OCI-LY1 (cell line): Measurements from ENCODE around the gene NISCH.

Experiments used
- H2AFZ ChIP-seq: fragments of 200-600 bp; sonication (generic), shearing (Covaris generic); 2 replicates; pipeline ENCODE4 v1.6.0; 2014; ENCODE audit warnings: antibody characterized with exemption, mild to moderate bottlenecking, low read length
- H3F3A ChIP-seq: fragments of 200-600 bp; sonication (generic), shearing (Covaris generic); 2 replicates; pipeline ENCODE4 v1.6.0; 2014; ENCODE audit warnings: mild to moderate bottlenecking, antibody characterized with exemption, low read length, moderate library complexity; ENCODE audit not compliant: insufficient read depth
- H3K27ac ChIP-seq: fragments of 200-600 bp; sonication (generic); 2 replicates; pipeline ENCODE4 v1.5.1; 2014; ENCODE audit warnings: low read length, mixed run types, mild to moderate bottlenecking, low read depth; ENCODE audit not compliant: poor library complexity, severe bottlenecking
- H3K27me3 ChIP-seq: fragments of 200-600 bp; sonication (generic); 2 replicates; pipeline ENCODE4 v1.6.0; 2014; ENCODE audit warnings: antibody characterized with exemption, mild to moderate bottlenecking, low read length, moderate library complexity; ENCODE audit not compliant: insufficient read depth
- H3K36me3 ChIP-seq: fragments of 200-600 bp; sonication (generic); 2 replicates; pipeline ENCODE4 v1.6.1; 2014; ENCODE audit warnings: mild to moderate bottlenecking, antibody characterized with exemption, low read length, moderate library complexity, mixed read lengths; ENCODE audit not compliant: insufficient read depth
- H3K4me1 ChIP-seq: fragments of 200-600 bp; sonication (generic); 2 replicates; pipeline ENCODE4 v1.5.1; 2014; ENCODE audit warnings: mild to moderate bottlenecking, low read length, moderate library complexity; ENCODE audit not compliant: insufficient read depth, severe bottlenecking
- H3K4me2 ChIP-seq: fragments of 200-600 bp; sonication (generic), shearing (Covaris generic); 2 replicates; pipeline ENCODE4 v1.6.1; 2014; ENCODE audit warnings: low read length
- H3K4me3 ChIP-seq: fragments of 200-600 bp; sonication (generic); 2 replicates; pipeline ENCODE4 v1.5.1; 2014; ENCODE audit warnings: low read length, low read depth, mild to moderate bottlenecking, mixed read lengths; ENCODE audit not compliant: poor library complexity, severe bottlenecking
- H3K79me2 ChIP-seq: fragments of 200-600 bp; shearing (Covaris generic); 2 replicates; pipeline ENCODE4 v1.6.1; 2016; ENCODE audit warnings: mixed run types, low read length, mixed read lengths; ENCODE audit not compliant: insufficient read depth
- H3K9ac ChIP-seq: fragments of 200-600 bp; sonication (generic), shearing (Covaris generic); 2 replicates; pipeline ENCODE4 v1.6.1; 2014; ENCODE audit warnings: mild to moderate bottlenecking, low read length, mixed read lengths
- H3K9me2 ChIP-seq: fragments of 200-600 bp; sonication (generic), shearing (Covaris generic); 2 replicates; pipeline ENCODE4 v1.6.1; 2014; ENCODE audit warnings: low read depth, mild to moderate bottlenecking, low read length, mixed read lengths
- H3K9me3 ChIP-seq: fragments of 200-600 bp; shearing (Covaris generic); 2 replicates; pipeline ENCODE4 v1.6.1; 2014; ENCODE audit warnings: low read length, mixed read lengths
- H4K20me1 ChIP-seq: fragments of 200-600 bp; sonication (generic), shearing (Covaris generic); 2 replicates; pipeline ENCODE4 v1.6.0; 2016; ENCODE audit warnings: mild to moderate bottlenecking, low read length; ENCODE audit not compliant: insufficient read depth
- EZH2 ChIP-seq: fragments of 200-600 bp; sonication (generic), shearing (Covaris generic); IDR thresholded peaks from 2 replicates; pipeline ENCODE4 v1.8.0; 2017; ENCODE audit warnings: borderline replicate concordance, mixed run types, mild to moderate bottlenecking, antibody characterized with exemption, low read length, moderate library complexity, mixed read lengths
- TF ChIP-seq, protein P1 (sequence below): fragments of 200-600 bp; sonication (generic), shearing (Covaris generic); IDR thresholded peaks from 2 replicates; pipeline ENCODE4 v1.5.1; 2017; ENCODE audit warnings: mild to moderate bottlenecking, antibody characterized with exemption, low read length, moderate library complexity, mixed read lengths

The NISCH gene

DNA sequence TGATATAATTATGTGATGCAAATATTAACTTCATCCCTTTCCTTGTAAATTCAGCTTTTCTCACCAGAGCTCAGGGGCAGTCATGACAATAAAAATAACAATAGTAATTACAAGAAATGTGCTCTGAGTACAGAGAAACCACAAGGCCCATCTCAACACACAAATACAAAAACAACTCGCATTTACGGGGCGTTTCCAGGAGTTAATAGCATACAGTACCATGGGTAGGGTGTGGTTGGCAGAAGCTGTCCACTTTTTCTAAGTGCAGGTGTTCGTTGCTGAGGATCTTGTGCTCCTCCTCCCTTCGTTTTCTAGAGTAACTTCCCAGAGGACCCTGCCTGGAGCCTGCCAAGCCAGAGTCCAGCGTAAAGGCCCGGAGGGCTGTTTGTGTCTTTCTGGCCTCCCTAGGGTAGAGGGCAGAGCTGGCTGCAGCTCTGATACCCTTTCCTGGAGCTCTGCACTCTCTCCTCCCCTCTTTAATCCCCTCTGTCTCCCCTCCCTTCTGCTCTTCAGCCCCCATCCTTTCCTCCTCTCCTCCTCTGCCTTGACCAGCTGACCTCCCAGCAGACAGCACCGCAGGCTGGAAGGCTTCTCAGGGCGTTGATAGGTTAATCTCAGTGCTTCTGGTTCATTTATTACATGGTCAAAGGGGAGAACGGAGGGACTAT, 21.9 kb upstream of the NISCH start:
- Histone ChIP-seq H3K27me3 (no peaks in the 10 kb centered on the region), H3K4me2 (no peak overlapping the region), H3K4me3 (no peak overlapping the region), H3K9me2 (no peaks in the 10 kb centered on the region), H3K9ac (no peak overlapping the region), H3K27ac (no peak overlapping the region), H3K4me1 (peaks cover 4% of the 10 kb centered on the region), H2AFZ (no peak overlapping the region), H3K79me2 (no peaks in the 10 kb centered on the region), H3K36me3 (no peaks in the 10 kb centered on the region), H4K20me1 (no peaks in the 10 kb centered on the region), H3K9me3 (no peaks in the 10 kb centered on the region), H3F3A (no peaks in the 10 kb centered on the region)
- TF ChIP-seq, protein P1, sequence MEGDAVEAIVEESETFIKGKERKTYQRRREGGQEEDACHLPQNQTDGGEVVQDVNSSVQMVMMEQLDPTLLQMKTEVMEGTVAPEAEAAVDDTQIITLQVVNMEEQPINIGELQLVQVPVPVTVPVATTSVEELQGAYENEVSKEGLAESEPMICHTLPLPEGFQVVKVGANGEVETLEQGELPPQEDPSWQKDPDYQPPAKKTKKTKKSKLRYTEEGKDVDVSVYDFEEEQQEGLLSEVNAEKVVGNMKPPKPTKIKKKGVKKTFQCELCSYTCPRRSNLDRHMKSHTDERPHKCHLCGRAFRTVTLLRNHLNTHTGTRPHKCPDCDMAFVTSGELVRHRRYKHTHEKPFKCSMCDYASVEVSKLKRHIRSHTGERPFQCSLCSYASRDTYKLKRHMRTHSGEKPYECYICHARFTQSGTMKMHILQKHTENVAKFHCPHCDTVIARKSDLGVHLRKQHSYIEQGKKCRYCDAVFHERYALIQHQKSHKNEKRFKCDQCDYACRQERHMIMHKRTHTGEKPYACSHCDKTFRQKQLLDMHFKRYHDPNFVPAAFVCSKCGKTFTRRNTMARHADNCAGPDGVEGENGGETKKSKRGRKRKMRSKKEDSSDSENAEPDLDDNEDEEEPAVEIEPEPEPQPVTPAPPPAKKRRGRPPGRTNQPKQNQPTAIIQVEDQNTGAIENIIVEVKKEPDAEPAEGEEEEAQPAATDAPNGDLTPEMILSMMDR: no peak
- no peak for TF ChIP-seq EZH2

DNA sequence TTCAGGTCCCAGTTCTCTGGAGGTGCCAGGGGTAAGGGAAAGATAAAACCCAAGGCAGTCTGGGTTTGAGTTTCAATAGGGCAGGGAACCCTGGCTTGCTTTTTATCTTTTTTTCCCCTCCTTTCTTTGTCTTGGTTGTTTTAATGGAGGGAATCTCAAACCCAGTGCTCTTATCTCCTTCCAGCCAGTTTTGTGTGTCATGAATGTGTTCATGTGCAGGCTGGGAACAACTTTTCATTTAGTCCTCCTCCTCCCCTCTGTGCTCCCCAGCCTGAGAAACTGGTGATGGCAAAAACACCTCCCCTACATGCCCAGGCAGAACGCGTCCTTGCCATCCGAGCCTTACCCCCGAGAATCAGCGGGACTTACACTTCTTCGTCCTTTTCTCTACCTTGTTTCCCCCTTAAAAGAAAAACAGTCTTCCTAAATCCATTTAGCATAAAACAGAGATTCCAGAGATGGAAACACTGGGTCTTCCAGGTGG, 21.4 kb upstream of the NISCH start:
- no peak overlapping the region for H3K4me2 ChIP-seq
- TF ChIP-seq EZH2: no peak
- TF ChIP-seq, protein P1: no peak

DNA sequence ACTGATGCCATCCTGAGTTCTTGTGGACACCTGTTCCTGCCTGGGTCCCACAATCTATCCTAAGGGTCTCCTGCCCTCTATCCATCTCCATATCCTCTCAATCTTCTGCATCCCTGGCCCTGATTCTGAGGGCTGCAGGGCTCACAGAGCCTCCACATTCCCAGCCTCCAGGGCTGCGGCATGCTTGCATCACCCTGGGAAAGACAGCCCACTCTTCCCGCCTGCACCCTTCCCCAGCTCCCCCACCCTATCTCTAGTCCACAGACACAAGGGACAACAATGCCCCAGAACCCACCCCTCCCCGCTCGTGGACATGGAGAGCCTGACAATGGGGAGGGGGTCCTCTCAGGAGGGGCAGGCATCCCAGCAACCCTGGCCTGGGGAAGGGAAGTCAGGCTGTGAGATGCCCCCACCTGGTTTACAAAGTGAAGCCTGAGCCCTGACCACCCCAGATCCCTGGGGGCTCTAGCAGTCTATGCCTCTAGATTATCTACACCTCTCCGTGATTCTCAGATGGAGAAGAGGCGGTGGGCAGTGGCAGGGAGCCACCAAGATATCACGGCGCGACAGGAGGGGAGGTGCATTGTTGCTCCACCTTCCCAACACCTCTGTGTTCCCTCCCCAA, 20.8 kb upstream of the NISCH start:
- H3K9ac ChIP-seq: no peak overlapping the region
- no peaks in the 10 kb centered on the region for H3K79me2 ChIP-seq
- TF ChIP-seq, protein P1: no peak
- no peak for TF ChIP-seq EZH2
- no peak overlapping the region for H3K27ac ChIP-seq
- H3K4me1 ChIP-seq: peaks cover 4% of the 10 kb centered on the region
- H3F3A ChIP-seq: no peaks in the 10 kb centered on the region
- H3K27me3 ChIP-seq: no peaks in the 10 kb centered on the region; the same call in 1 of the 2 replicates
- H2AFZ ChIP-seq: no peak overlapping the region
- no peaks in the 10 kb centered on the region for H3K36me3 ChIP-seq
- no peaks in the 10 kb centered on the region for H3K9me3 ChIP-seq
- no peaks in the 10 kb centered on the region for H3K9me2 ChIP-seq
- no peak overlapping the region for H3K4me2 ChIP-seq
- H4K20me1 ChIP-seq: no peaks in the 10 kb centered on the region
- no peak overlapping the region for H3K4me3 ChIP-seq

More for the DNA sequence above, 21.4 kb upstream of the NISCH start:
- Histone ChIP-seq H2AFZ (no peak overlapping the region), H3K4me1 (peaks cover 4% of the 10 kb centered on the region), H3K79me2 (no peaks in the 10 kb centered on the region), H3K27ac (no peak overlapping the region), H3K27me3 (no peaks in the 10 kb centered on the region; the same call in 1 of the 2 replicates), H3K9ac (no peak overlapping the region), H3K9me2 (no peaks in the 10 kb centered on the region), H3K9me3 (no peaks in the 10 kb centered on the region), H3K36me3 (no peaks in the 10 kb centered on the region), H4K20me1 (no peaks in the 10 kb centered on the region), H3F3A (no peaks in the 10 kb centered on the region), H3K4me3 (no peak overlapping the region)
